NB4 (cell line): ENCODE measurements around the gene STX2.

Source experiments
- MYC ChIP-seq: IDR thresholded peaks from 2 replicates; pipeline ENCODE4 v1.6.1; 2011; ENCODE audit warnings: low read depth, low read length
- POLR2A ChIP-seq: IDR thresholded peaks from 2 replicates; pipeline ENCODE4 v1.6.1; 2011; ENCODE audit warnings: mild to moderate bottlenecking; ENCODE audit not compliant: insufficient read length; ENCODE audit errors: extremely low read depth
- TF ChIP-seq, protein P1 (sequence below): IDR thresholded peaks from 2 replicates; pipeline ENCODE4 v1.6.1; 2011; ENCODE audit warnings: low read depth, low read length
- TF ChIP-seq, protein P2 (sequence below): IDR thresholded peaks from one replicate; pipeline ENCODE4 v1.5.1; 2012; ENCODE audit warnings: low read depth, low read length

DNA sequence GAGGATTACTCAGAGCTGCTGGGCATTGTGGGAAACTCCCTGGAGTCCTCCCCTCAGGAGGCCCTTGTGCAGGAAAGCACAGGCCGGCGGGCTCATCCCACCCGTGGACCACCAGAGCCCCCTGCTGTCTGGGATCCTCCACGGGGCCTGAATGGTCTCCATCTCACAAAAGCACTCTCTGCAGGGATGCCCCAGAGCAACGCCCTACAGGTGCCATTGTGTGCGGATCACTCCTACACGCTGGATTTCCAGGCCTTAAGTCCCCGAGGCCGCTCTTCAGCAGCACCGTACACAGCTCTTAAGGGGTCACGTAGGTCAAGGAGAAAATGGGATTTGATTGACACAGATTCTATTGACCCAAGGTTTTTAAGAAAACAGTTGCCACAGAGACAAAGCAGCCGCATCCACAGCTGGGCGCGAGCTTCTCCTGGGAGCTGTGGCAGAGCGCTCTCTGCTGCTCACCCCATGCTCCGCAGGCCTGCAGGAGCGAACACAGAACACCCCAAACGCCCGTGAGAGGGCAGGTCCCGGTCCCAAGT lies 86.3 kb downstream of the STX2 start:
- TF ChIP-seq, protein P1, sequence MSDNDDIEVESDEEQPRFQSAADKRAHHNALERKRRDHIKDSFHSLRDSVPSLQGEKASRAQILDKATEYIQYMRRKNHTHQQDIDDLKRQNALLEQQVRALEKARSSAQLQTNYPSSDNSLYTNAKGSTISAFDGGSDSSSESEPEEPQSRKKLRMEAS: no peak
- TF ChIP-seq, protein P2, sequence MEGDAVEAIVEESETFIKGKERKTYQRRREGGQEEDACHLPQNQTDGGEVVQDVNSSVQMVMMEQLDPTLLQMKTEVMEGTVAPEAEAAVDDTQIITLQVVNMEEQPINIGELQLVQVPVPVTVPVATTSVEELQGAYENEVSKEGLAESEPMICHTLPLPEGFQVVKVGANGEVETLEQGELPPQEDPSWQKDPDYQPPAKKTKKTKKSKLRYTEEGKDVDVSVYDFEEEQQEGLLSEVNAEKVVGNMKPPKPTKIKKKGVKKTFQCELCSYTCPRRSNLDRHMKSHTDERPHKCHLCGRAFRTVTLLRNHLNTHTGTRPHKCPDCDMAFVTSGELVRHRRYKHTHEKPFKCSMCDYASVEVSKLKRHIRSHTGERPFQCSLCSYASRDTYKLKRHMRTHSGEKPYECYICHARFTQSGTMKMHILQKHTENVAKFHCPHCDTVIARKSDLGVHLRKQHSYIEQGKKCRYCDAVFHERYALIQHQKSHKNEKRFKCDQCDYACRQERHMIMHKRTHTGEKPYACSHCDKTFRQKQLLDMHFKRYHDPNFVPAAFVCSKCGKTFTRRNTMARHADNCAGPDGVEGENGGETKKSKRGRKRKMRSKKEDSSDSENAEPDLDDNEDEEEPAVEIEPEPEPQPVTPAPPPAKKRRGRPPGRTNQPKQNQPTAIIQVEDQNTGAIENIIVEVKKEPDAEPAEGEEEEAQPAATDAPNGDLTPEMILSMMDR: no peak
- TF ChIP-seq POLR2A (no peak), MYC (no peak)
